NCI-H1048 (cell line): ENCODE data around the gene MSH2.
"Not testable (repeated sequence)": the region's sequence is repeated elsewhere in the genome, so short reads cannot be mapped to it uniquely, and the experiment has no call there.

Experiments
- DNase-seq: peaks from one replicate; lab custom pipeline; 2025; lab: John Stamatoyannopoulos, UW

MSH2 gene

GRCh38 chr2:47402805-47403608 is at the start of gene MSH2:
Gene MSH2 (plus strand): TSS chr2:47403156. CDS start chr2:47403192, 36 bp downstream.
- peak; percentile 88 for DNase-seq

- DNase-seq = no peak
Observed at GRCh38 chr2:47354013-47354847, 48.7 kb upstream of the MSH2 start.

- DNase-seq = no peak
Observed at GRCh38 chr2:47354848-47355204, 48.1 kb upstream of the MSH2 start.

- DNase-seq = no peak
Observed at GRCh38 chr2:47357483-47357882, 45.5 kb upstream of the MSH2 start.

GRCh38 chr2:47359375-47359868 is 43.5 kb upstream of the MSH2 start:
- no peak for DNase-seq

- DNase-seq = no peak
Observed at GRCh38 chr2:47360283-47360682, 42.7 kb upstream of the MSH2 start.

- no peak for DNase-seq
Observed at GRCh38 chr2:47360927-47361326, 42.0 kb upstream of the MSH2 start.

- DNase-seq = not testable (repeated sequence)
Observed at GRCh38 chr2:47361505-47362229, 41.3 kb upstream of the MSH2 start.

GRCh38 chr2:47373747-47374146 is 29.2 kb upstream of the MSH2 start:
- DNase-seq = no peak

GRCh38 chr2:47375307-47375706 is 27.6 kb upstream of the MSH2 start:
- no peak for DNase-seq

GRCh38 chr2:47379384-47379783 is 23.6 kb upstream of the MSH2 start:
- DNase-seq = no peak

GRCh38 chr2:47381408-47381807 is 21.5 kb upstream of the MSH2 start:
- DNase-seq = no peak

GRCh38 chr2:47386551-47386950 is 16.4 kb upstream of the MSH2 start:
- no peak for DNase-seq

GRCh38 chr2:47388888-47389287 is 14.1 kb upstream of the MSH2 start:
- no peak for DNase-seq

GRCh38 chr2:47389692-47390091 is 13.3 kb upstream of the MSH2 start:
- no peak for DNase-seq

GRCh38 chr2:47401789-47402554 is 984 bp upstream of the MSH2 start:
- DNase-seq = no peak

GRCh38 chr2:47402555-47402804 is 476 bp upstream of the MSH2 start:
- DNase-seq = no peak

- no peak for DNase-seq
Observed at GRCh38 chr2:47403609-47404193, 745 bp downstream of the MSH2 start.

GRCh38 chr2:47404356-47404755 is 1.4 kb downstream of the MSH2 start:
- no peak for DNase-seq

- DNase-seq = no peak
Observed at GRCh38 chr2:47405757-47406156, 2.8 kb downstream of the MSH2 start.

- DNase-seq = not testable (repeated sequence)
Observed at GRCh38 chr2:47406649-47407330, 3.8 kb downstream of the MSH2 start.
